Osteocyte (in vitro differentiated cells): ENCODE measurements around the gene FCRL1. TPM values are rescaled to one million over a fixed set of nuclear protein-coding genes. Genes with fewer than 3 reads are reported as not detected.

Experiments used
- DNase-seq: peaks from one replicate; pipeline ENCODE4 v3.0.0; 2021; ENCODE audit warnings: mixed read lengths; ENCODE audit not compliant: unreplicated experiment; ENCODE audit errors: extremely low spot score
- H3K27ac Mint-ChIP-seq: one replicate; pipeline ENCODE4 v1.8.0; 2021; ENCODE audit warnings: mild to moderate bottlenecking, mixed read lengths; ENCODE audit not compliant: unreplicated experiment
- H3K27me3 Mint-ChIP-seq: one replicate; pipeline ENCODE4 v1.8.0; 2021; ENCODE audit warnings: mixed read lengths; ENCODE audit not compliant: unreplicated experiment
- H3K36me3 Mint-ChIP-seq: one replicate; pipeline ENCODE4 v1.8.0; 2021; ENCODE audit warnings: mixed read lengths; ENCODE audit not compliant: unreplicated experiment
- H3K4me1 Mint-ChIP-seq: one replicate; pipeline ENCODE4 v1.8.0; 2021; ENCODE audit warnings: mixed read lengths; ENCODE audit not compliant: unreplicated experiment
- H3K4me3 Mint-ChIP-seq: one replicate; pipeline ENCODE4 v1.8.0; 2021; ENCODE audit warnings: mild to moderate bottlenecking, moderate library complexity, mixed read lengths; ENCODE audit not compliant: unreplicated experiment
- H3K9me3 Mint-ChIP-seq: one replicate; pipeline ENCODE4 v1.8.0; 2021; ENCODE audit warnings: mixed read lengths; ENCODE audit not compliant: unreplicated experiment
- total RNA-seq: library from RNA; stranded (reverse); gene quantifications from 2 replicates; pipeline ENCODE4 v1.2.1, GENCODE V29; 2021
- TF ChIP-seq, protein P1 (sequence below): fragments of 200-600 bp; sonication (generic); IDR thresholded peaks from 2 replicates; pipeline ENCODE4 v1.5.0; 2021; ENCODE audit warnings: antibody characterized with exemption, mild to moderate bottlenecking, moderate library complexity

FCRL1 gene
- total RNA-seq, 1 donor from 2014 or later, result not detected

DNA sequence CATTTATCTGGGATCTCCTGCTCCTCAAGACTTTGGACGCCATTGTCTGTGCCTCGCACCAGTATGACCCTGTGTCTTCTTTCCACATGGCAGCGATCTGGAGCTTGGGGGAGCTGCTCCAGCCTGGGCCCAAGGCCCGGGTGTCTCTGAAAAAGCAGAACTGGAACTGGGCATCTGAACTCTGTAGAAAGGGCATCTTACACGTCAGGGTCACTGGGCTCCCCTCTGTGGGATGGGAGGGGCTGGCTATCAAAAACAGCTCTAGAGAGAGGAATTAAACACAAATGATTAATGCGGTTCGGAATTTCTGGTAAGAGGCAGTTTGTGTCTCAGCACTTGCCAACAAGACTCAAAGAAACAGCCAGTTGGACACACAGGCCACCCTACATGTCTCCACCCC, 16.1 kb downstream of the FCRL1 start:
- no peaks in the 10 kb centered on the region for H3K36me3 Mint-ChIP-seq
- no peaks in the 10 kb centered on the region for H3K4me1 Mint-ChIP-seq
- H3K9me3 Mint-ChIP-seq, result no peaks in the 10 kb centered on the region
- TF ChIP-seq, protein P1, sequence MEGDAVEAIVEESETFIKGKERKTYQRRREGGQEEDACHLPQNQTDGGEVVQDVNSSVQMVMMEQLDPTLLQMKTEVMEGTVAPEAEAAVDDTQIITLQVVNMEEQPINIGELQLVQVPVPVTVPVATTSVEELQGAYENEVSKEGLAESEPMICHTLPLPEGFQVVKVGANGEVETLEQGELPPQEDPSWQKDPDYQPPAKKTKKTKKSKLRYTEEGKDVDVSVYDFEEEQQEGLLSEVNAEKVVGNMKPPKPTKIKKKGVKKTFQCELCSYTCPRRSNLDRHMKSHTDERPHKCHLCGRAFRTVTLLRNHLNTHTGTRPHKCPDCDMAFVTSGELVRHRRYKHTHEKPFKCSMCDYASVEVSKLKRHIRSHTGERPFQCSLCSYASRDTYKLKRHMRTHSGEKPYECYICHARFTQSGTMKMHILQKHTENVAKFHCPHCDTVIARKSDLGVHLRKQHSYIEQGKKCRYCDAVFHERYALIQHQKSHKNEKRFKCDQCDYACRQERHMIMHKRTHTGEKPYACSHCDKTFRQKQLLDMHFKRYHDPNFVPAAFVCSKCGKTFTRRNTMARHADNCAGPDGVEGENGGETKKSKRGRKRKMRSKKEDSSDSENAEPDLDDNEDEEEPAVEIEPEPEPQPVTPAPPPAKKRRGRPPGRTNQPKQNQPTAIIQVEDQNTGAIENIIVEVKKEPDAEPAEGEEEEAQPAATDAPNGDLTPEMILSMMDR, result no peak
- DNase-seq, result no peak
- no peak overlapping the region for H3K27ac Mint-ChIP-seq
- no peak overlapping the region for H3K4me3 Mint-ChIP-seq
- H3K27me3 Mint-ChIP-seq, result no peaks in the 10 kb centered on the region

DNA sequence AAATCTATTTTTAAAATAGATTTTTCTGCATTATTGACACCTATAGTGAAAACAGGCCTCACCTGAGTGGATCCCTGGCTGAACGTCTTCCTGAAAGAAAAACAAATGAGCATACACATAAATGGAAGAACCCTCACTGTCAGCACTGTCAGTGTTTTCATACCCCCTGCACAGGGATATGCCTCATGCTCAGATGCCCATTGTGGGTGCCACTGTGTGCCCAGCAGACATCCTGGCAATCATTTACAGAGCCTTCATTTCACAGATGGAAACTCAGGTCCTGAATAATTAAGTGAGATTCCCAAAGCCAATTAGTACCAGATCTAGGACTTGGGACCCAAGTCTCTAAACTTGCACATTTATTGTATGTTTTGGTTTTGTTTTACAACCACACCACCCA, 19.9 kb downstream of the FCRL1 start:
- Mint-ChIP-seq H3K36me3 (no peaks in the 10 kb centered on the region), H3K4me1 (no peaks in the 10 kb centered on the region), H3K9me3 (no peaks in the 10 kb centered on the region), H3K4me3 (no peak overlapping the region), H3K27ac (no peak overlapping the region), H3K27me3 (no peaks in the 10 kb centered on the region)
- TF ChIP-seq, protein P1, result no peak
- no peak for DNase-seq

DNA sequence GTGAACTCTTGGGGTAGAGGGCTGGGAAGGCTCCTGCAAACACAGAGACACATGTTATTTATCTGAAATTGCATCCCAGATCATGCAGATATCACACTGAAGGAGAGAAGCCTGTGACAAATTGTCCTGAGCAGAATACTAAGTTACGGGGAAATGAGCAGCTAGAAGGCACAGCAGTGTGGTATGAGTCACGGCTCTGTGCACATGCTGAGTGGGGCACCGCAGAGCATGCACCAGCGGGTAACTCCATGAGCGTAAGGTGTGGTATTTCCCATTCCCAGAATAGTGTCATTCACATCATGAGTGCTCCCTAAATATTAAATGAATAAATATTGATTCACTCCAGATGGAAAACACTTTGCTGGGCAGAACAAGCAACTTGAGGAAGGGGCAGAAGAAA, 21.7 kb downstream of the FCRL1 start:
- no peaks in the 10 kb centered on the region for H3K27me3 Mint-ChIP-seq
- no peak overlapping the region for H3K4me3 Mint-ChIP-seq
- no peak for DNase-seq
- peaks cover 13% of the 10 kb centered on the region for H3K9me3 Mint-ChIP-seq
- H3K36me3 Mint-ChIP-seq, result no peaks in the 10 kb centered on the region
- TF ChIP-seq, protein P1, result no peak
- H3K4me1 Mint-ChIP-seq, result no peaks in the 10 kb centered on the region
- no peak overlapping the region for H3K27ac Mint-ChIP-seq

DNA sequence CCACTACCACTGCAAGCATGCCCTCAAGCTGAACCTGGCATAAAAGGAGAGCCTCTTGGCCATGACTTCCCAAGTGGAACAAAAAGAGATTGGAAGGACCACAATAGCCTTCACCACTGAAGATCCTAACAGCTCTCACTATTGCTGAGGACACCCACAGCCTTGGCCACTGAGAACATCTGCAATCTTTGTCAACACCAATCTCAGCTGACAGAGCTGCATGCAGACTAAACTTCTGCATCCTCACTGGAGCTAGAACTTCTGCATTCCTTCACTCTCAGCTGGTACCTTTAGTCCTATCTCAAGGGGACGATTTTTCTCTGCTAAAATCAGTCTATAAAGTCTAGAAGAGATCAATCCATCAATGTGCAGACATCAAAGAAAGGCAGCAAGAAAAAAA, 34.7 kb downstream of the FCRL1 start:
- no peak for DNase-seq
- TF ChIP-seq, protein P1, result no peak
- Mint-ChIP-seq H3K36me3 (no peaks in the 10 kb centered on the region), H3K4me1 (no peaks in the 10 kb centered on the region), H3K27me3 (no peaks in the 10 kb centered on the region), H3K9me3 (peaks cover 3% of the 10 kb centered on the region), H3K27ac (no peak overlapping the region), H3K4me3 (no peak overlapping the region)

DNA sequence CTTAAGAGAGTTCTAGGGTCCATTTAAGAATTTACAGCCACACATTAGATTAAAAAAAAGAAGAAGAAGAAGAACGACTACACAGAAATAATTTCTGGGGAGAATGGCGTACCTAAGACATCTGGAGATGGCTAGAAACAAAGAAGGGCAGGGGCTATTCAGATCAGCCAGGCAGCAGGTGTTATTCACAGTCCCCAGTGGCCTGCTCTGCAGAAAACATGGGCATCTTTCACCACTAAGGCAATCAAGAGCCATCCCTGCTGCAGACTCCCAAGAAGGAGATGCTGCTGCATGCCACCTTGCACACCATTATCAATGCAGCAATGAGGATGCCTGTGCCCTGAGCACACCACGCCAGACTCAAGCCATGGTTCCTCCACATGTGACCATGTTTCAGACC, 35.1 kb downstream of the FCRL1 start:
- H3K4me3 Mint-ChIP-seq, result no peak overlapping the region
- no peak for DNase-seq
- H3K4me1 Mint-ChIP-seq, result no peaks in the 10 kb centered on the region
- no peaks in the 10 kb centered on the region for H3K36me3 Mint-ChIP-seq
- TF ChIP-seq, protein P1, result no peak
- no peak overlapping the region for H3K27ac Mint-ChIP-seq
- H3K27me3 Mint-ChIP-seq, result no peaks in the 10 kb centered on the region
- H3K9me3 Mint-ChIP-seq, result peaks cover 3% of the 10 kb centered on the region
